WTC11 (cell line): Measurements from ENCODE around the gene STAT3.

Experiments
- CREM ChIP-seq: sonication (generic); formaldehyde crosslinking; IDR thresholded peaks from 2 replicates; pipeline ENCODE4 v1.8.1; 2022; ENCODE audit warnings: mild to moderate bottlenecking, missing genetic modification reagents, moderate library complexity
- FOXK1 ChIP-seq: sonication (generic); formaldehyde crosslinking; IDR thresholded peaks from 2 replicates; pipeline ENCODE4 v1.8.0; 2022; ENCODE audit warnings: mild to moderate bottlenecking, moderate library complexity, missing genetic modification reagents
- SP1 ChIP-seq: sonication (generic); formaldehyde crosslinking; conservative IDR thresholded peaks from 2 replicates; pipeline ENCODE4 v1.8.1; 2022; ENCODE audit warnings: missing genetic modification reagents
- ZNF232 ChIP-seq: sonication (generic); formaldehyde crosslinking; IDR thresholded peaks from 2 replicates; pipeline ENCODE4 v1.8.0; 2022; ENCODE audit warnings: mild to moderate bottlenecking, missing genetic modification reagents
- ZNF317 ChIP-seq: sonication (generic); formaldehyde crosslinking; IDR thresholded peaks from 2 replicates; pipeline ENCODE4 v1.8.1; 2023; ENCODE audit warnings: low read depth, mild to moderate bottlenecking, moderate library complexity, missing genetic modification reagents, borderline replicate concordance
- TF ChIP-seq, protein P1 (sequence below): fragments of 200-600 bp; IDR thresholded peaks from 2 replicates; pipeline ENCODE4 v1.8.0; 2022; ENCODE audit warnings: antibody characterized with exemption
- TF ChIP-seq, protein P2 (sequence below): sonication (generic); formaldehyde crosslinking; IDR thresholded peaks from 2 replicates; pipeline ENCODE4 v1.8.1; 2022; ENCODE audit warnings: mild to moderate bottlenecking, missing genetic modification reagents, moderate library complexity, borderline replicate concordance
- TF ChIP-seq, protein P3 (sequence below): sonication (generic); formaldehyde crosslinking; IDR thresholded peaks from 2 replicates; pipeline ENCODE4 v1.8.0; 2022; ENCODE audit warnings: mild to moderate bottlenecking, missing genetic modification reagents

DNA sequence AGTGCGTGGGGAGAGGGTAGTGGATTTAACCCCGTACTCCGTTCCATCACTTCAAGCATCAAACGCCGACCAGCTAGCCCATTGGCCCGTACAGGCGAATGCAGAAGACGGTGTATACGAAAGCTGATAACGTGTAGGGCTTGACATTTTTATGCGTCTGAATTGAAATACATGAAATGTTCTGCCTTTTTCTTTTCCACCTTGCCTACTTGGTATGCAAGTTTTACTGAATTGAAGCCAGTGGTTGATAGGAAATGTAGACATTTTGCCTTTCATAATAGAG is 834 bp upstream of the STAT3 start:
- TF ChIP-seq, protein P1, sequence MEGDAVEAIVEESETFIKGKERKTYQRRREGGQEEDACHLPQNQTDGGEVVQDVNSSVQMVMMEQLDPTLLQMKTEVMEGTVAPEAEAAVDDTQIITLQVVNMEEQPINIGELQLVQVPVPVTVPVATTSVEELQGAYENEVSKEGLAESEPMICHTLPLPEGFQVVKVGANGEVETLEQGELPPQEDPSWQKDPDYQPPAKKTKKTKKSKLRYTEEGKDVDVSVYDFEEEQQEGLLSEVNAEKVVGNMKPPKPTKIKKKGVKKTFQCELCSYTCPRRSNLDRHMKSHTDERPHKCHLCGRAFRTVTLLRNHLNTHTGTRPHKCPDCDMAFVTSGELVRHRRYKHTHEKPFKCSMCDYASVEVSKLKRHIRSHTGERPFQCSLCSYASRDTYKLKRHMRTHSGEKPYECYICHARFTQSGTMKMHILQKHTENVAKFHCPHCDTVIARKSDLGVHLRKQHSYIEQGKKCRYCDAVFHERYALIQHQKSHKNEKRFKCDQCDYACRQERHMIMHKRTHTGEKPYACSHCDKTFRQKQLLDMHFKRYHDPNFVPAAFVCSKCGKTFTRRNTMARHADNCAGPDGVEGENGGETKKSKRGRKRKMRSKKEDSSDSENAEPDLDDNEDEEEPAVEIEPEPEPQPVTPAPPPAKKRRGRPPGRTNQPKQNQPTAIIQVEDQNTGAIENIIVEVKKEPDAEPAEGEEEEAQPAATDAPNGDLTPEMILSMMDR = no peak
- TF ChIP-seq, protein P2, sequence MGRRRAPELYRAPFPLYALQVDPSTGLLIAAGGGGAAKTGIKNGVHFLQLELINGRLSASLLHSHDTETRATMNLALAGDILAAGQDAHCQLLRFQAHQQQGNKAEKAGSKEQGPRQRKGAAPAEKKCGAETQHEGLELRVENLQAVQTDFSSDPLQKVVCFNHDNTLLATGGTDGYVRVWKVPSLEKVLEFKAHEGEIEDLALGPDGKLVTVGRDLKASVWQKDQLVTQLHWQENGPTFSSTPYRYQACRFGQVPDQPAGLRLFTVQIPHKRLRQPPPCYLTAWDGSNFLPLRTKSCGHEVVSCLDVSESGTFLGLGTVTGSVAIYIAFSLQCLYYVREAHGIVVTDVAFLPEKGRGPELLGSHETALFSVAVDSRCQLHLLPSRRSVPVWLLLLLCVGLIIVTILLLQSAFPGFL = no peak
- no peak for TF ChIP-seq FOXK1 (CRISPR knock-in tag)
- no peak for TF ChIP-seq ZNF317
- TF ChIP-seq, protein P3, sequence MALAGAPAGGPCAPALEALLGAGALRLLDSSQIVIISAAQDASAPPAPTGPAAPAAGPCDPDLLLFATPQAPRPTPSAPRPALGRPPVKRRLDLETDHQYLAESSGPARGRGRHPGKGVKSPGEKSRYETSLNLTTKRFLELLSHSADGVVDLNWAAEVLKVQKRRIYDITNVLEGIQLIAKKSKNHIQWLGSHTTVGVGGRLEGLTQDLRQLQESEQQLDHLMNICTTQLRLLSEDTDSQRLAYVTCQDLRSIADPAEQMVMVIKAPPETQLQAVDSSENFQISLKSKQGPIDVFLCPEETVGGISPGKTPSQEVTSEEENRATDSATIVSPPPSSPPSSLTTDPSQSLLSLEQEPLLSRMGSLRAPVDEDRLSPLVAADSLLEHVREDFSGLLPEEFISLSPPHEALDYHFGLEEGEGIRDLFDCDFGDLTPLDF = no peak
- no peak for TF ChIP-seq ZNF232 (CRISPR knock-in tag)
- no peak for TF ChIP-seq SP1 (CRISPR knock-in tag)
- TF ChIP-seq CREM = no peak
